ENCODE data around the gene FAM89B. TPM values are rescaled to one million over a fixed set of nuclear protein-coding genes. Genes with fewer than 3 reads are reported as not detected.
A peak's percentile ranks its signal among the peaks of the same experiment; 100 is the strongest.

FAM89B gene
- total RNA-seq, 1 donor = 31.5 TPM

DNA sequence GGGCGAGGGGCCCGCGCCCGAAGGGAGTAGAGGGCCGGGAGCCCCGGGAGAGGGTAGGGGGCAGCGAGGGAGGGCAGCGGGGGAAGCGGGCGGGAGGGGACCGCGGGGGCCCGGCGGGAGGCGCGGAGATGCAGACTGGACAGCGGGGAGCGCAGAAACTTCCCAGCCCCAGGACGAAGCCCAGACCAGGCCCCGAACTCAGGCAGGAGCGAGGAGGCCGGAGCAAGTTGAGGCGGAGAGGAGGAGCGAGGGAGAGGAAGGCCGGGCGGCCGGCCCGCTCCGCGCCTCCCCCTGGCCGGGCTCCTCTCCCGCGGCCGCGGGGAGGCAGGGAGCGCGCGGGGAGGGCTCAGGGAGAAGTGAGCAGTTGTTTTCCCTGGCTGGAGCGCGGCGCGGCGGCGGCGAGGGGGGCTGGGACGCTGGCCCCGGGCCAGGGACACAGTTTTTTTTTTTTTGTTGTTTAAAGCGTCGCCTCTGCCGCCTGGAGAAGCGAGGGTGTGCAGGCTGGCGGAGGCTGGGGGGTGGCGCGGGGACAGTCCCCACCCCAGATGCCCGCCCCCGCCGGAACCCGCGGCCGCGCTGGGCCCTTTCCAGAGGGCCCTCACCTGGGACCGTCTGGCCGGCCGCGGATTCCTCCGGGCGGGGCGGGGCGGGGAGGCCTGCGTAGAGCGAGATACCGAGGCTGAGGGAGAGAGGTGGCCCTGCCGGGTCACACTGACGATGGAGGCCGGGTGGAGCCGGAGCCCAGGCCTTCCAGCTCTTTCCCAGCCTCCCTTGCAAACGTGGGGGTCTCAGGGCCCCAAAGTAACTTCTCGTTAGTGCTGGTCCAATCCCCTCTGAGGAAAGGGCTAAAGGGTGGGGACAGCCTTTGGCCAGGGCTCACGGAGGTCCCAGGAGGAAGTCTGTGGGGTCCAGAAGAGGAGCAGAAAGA, 14.1 kb upstream of the FAM89B start, which contains the start of gene LTBP3:
Gene LTBP3, minus strand, starts transcription at position 358 of the 928 bp plus-strand sequence. CDS start 400 bp downstream, outside the sequence.
- no peaks in the 10 kb centered on the region for H3K27me3 ChIP-seq (ENCODE audit: insufficient read depth, low read length)
- H3K4me2 ChIP-seq (ENCODE audit: insufficient read depth, low read length) = peak within 1 kb of the TSS; percentile 84
- H3K4me3 ChIP-seq (ENCODE audit: insufficient read depth, low read length) = peak within 1 kb of the TSS; percentile 82
- H4K20me1 ChIP-seq (ENCODE audit: insufficient read depth, low read length) = peaks cover 19% of the 10 kb centered on the region
- H3K4me1 ChIP-seq (ENCODE audit: insufficient read depth, low read length) = peaks cover 50% of the 10 kb centered on the region
- H3K9me3 ChIP-seq (ENCODE audit: low read depth, low read length) = no peaks in the 10 kb centered on the region
- no peaks in the 10 kb centered on the region for H3K36me3 ChIP-seq (ENCODE audit: insufficient read depth, low read length)
- peak; percentile 100 for DNase-seq (ENCODE audit: insufficient read length, low spot score, missing footprints)
- TF ChIP-seq, protein P1, sequence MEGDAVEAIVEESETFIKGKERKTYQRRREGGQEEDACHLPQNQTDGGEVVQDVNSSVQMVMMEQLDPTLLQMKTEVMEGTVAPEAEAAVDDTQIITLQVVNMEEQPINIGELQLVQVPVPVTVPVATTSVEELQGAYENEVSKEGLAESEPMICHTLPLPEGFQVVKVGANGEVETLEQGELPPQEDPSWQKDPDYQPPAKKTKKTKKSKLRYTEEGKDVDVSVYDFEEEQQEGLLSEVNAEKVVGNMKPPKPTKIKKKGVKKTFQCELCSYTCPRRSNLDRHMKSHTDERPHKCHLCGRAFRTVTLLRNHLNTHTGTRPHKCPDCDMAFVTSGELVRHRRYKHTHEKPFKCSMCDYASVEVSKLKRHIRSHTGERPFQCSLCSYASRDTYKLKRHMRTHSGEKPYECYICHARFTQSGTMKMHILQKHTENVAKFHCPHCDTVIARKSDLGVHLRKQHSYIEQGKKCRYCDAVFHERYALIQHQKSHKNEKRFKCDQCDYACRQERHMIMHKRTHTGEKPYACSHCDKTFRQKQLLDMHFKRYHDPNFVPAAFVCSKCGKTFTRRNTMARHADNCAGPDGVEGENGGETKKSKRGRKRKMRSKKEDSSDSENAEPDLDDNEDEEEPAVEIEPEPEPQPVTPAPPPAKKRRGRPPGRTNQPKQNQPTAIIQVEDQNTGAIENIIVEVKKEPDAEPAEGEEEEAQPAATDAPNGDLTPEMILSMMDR (IDR thresholded peaks at IDR 0.05; ENCODE audit: extremely low read depth, low read depth, low read length) = no peak
- H2AFZ ChIP-seq (ENCODE audit: low read length) = peak within 1 kb of the TSS; percentile 75
- peaks cover 37% of the 10 kb centered on the region for H3K79me2 ChIP-seq (ENCODE audit: insufficient read depth, low read length)
- H3K27ac ChIP-seq (ENCODE audit: low read depth, low read length) = peak within 1 kb of the TSS; percentile 86

DNA sequence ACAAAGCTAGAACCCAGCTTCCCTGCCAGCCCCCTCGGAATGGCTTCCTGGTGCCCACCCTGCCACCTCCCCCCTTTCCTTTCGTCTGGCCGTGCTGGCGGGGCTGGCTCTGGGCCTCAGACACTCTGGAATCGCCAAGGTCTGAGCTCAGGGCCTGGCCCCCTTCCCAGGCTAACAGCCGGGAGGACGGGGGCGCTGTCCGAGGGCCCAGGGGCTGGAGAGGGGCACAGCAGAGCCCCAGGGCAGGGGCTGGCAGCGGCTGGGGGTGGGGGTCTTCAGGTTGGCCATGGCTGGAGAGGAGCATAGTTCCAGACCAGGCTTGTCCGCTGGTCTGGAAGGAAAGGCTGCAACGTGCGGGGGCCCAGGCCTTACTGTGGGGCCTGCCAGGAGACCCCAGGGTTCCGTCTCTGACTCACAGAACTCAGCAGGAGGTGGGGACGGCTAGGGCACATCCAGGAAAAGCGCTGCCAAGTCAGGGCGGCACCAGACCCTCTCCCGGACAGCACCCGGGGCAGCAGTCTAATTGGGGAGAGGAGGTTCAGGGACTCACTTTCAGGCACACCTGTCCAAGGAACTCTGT, 13.3 kb upstream of the FAM89B start:
- H3K4me1 ChIP-seq (ENCODE audit: insufficient read depth, low read length) = peaks cover 56% of the 10 kb centered on the region

DNA sequence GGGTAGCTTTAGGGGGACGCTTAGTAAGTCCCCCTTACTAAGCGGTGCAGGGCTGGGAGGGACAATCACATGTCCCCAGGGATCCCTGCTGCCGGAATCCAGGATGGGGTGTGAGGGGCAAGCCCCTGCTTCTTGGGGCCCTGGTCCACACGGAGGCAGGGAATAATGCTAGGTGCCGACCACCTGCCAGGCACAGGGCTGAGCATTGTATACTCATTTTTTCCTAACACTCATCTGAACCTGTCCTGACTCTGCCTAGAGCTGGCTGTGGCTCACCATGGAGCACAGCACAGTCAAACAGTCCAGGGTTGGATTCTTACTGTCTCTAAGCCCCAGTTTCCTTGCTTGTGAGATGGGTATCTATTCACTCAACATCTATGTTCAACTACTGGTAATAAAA, 12.8 kb upstream of the FAM89B start:
- H3K4me1 ChIP-seq (ENCODE audit: insufficient read depth, low read length) = peaks cover 56% of the 10 kb centered on the region
- H3K36me3 ChIP-seq (ENCODE audit: insufficient read depth, low read length) = no peaks in the 10 kb centered on the region
- H3K27ac ChIP-seq (ENCODE audit: low read depth, low read length) = peak overlapping the region; percentile 86
- H4K20me1 ChIP-seq (ENCODE audit: insufficient read depth, low read length) = peaks cover 15% of the 10 kb centered on the region
- TF ChIP-seq, protein P1 (IDR thresholded peaks at IDR 0.05; ENCODE audit: extremely low read depth, low read depth, low read length) = no peak
- no peak overlapping the region for H3K4me3 ChIP-seq (ENCODE audit: insufficient read depth, low read length)
- H2AFZ ChIP-seq (ENCODE audit: low read length) = no peak overlapping the region
- peak overlapping the region; percentile 47 for H3K4me2 ChIP-seq (ENCODE audit: insufficient read depth, low read length)
- peaks cover 29% of the 10 kb centered on the region for H3K79me2 ChIP-seq (ENCODE audit: insufficient read depth, low read length)
- DNase-seq (ENCODE audit: insufficient read length, low spot score, missing footprints) = no peak
- H3K9me3 ChIP-seq (ENCODE audit: low read depth, low read length) = no peaks in the 10 kb centered on the region
- no peaks in the 10 kb centered on the region for H3K27me3 ChIP-seq (ENCODE audit: insufficient read depth, low read length)

More for the DNA sequence above, 13.3 kb upstream of the FAM89B start:
- TF ChIP-seq, protein P1 (IDR thresholded peaks at IDR 0.05; ENCODE audit: extremely low read depth, low read depth, low read length) = no peak
- Histone ChIP-seq H3K79me2 (ENCODE audit: insufficient read depth, low read length) (peaks cover 34% of the 10 kb centered on the region), H3K4me2 (ENCODE audit: insufficient read depth, low read length) (peak overlapping the region; percentile 72), H4K20me1 (ENCODE audit: insufficient read depth, low read length) (peaks cover 19% of the 10 kb centered on the region), H3K9me3 (ENCODE audit: low read depth, low read length) (no peaks in the 10 kb centered on the region), H3K27me3 (ENCODE audit: insufficient read depth, low read length) (no peaks in the 10 kb centered on the region), H3K36me3 (ENCODE audit: insufficient read depth, low read length) (no peaks in the 10 kb centered on the region), H2AFZ (ENCODE audit: low read length) (peak overlapping the region; percentile 75), H3K4me3 (ENCODE audit: insufficient read depth, low read length) (peak overlapping the region; percentile 82), H3K27ac (ENCODE audit: low read depth, low read length) (peak overlapping the region; percentile 86)
- DNase-seq (ENCODE audit: insufficient read length, low spot score, missing footprints) = peak; percentile 95
